Choroid plexus epithelial cell (primary cell): ENCODE data around the gene TLR7.
A peak's percentile ranks its signal among the peaks of the same experiment; 100 is the strongest.

Experiments used
- DNase-seq: peaks from one replicate; pipeline ENCODE4 v3.0.0-alpha.2; 2010; ENCODE audit warnings: low read depth
- H3K4me3 ChIP-seq: 2 replicates; pipeline ENCODE4 v1.5.1; 2011; ENCODE audit warnings: low read depth, mild to moderate bottlenecking, control low read depth, low read length, moderate library complexity
- CTCF ChIP-seq: conservative IDR thresholded peaks from 2 replicates; pipeline ENCODE4 v1.5.1; 2011; ENCODE audit warnings: low read depth, mild to moderate bottlenecking, control low read depth, inconsistent platforms, low read length, moderate library complexity

The TLR7 gene

GRCh38 chrX:12894074-12895030 is 27.5 kb downstream of the TLR7 start:
- TF ChIP-seq CTCF, result peak; percentile 80
- peak; percentile 53 for DNase-seq
- H3K4me3 ChIP-seq, result no peak overlapping the region

DNA sequence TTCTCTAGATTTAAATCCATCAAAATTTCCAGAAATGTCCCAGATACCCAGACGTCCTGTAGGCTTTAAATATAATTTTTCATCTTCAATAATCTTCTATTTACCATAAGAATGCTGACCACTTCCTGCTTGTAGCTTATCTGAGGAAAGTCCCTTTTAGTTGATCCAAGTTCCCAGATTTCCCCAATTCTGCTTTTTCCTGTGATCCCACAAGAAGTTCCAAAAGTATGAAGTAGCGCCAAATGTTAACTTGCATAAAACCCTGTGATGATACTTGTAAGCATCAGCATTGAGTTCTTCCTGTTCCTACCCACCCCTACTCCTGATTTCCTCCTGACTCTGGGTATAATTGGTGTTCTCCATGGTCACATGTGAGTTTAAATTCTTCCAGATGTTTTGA is 29.0 kb downstream of the TLR7 start:
- H3K4me3 ChIP-seq, result no peak overlapping the region
- peak; percentile 6 for DNase-seq
- no peak for TF ChIP-seq CTCF

DNA sequence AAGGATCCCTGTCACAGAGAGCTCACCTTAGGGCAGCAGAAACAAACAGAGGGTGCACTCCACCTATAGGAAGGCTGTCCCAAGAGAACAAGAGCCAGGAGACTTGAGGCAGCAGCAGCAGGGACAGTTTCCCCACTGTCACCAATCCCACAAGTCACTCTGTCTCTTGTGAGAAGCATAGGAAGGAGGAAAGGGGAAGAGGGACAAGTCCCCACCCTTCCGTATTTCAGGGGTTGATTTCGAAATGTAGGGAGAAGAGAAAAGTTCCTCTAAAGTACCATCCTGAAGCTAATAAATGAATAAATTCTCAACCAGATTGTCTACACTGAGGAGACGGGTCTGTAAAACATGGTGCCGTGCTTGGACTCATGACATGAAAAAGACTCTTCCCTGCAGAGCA is 30.1 kb downstream of the TLR7 start:
- no peak for TF ChIP-seq CTCF
- no peak for DNase-seq
- H3K4me3 ChIP-seq, result no peak overlapping the region

- TF ChIP-seq CTCF, result no peak
- no peak overlapping the region for H3K4me3 ChIP-seq
- no peak for DNase-seq
Measured at GRCh38 chrX:12898073-12898472, 31.2 kb downstream of the TLR7 start.

DNA sequence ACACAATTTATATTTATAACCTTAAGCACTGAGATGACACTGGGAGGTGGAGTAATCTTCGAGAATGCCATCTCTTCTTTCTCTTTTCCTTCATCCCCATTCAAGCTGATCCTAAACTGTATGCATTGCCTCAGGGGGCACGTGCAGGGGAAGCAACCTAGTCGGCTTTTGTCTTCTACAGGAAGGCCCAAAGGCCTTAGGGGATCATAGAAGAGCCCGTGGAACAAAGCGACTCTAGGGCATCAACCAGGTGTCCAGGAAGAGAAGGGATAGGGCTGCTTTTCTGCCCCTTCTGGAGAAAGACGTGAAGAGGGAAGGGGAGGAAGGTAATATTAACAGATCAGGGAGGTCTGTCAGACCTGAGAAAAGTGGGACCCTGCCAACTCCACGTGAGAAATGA is 32.6 kb downstream of the TLR7 start:
- TF ChIP-seq CTCF, result no peak
- DNase-seq, result no peak
- no peak overlapping the region for H3K4me3 ChIP-seq

DNA sequence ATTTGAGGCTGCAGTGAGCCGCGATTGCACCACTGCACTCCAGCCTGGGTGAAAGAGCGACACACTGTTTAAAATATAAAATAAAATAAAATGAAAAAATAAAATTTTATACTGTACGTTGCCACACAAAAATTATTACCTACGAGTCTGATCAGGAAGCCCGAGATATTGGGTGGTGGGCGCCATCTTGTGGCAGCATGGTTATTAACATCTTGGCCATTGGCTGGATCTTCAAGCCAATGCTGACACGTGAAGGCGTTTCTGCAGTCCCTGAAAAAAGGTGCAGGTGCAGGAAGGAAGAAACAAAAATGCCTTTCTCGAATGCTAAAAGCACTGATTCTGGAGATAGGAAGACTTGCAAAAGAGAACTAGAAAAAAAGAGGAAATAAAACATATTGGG is 34.6 kb downstream of the TLR7 start:
- H3K4me3 ChIP-seq, result no peak overlapping the region
- peak; percentile 67 for TF ChIP-seq CTCF
- peak; percentile 64 for DNase-seq

DNA sequence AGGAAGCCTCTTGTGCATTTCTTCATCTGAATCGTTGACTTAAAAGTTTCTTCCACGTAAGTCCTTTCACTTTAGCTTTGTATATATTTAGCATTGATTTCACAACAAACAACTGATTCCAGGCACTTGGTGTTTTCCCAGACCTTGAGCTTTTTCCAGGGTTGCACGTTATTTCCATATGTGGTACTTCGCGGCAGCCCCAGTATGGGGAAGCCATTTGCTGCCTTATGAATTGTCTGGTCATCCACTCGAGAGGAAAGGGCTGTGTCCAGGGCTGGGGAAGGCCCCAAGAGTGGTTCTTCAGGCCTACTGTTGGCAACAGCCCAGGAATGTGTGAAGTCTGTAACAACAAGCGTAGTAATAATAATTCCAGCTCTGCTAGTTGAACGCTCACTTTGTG is 36.8 kb downstream of the TLR7 start:
- no peak overlapping the region for H3K4me3 ChIP-seq
- DNase-seq, result peak; percentile 4
- TF ChIP-seq CTCF, result no peak
